ENCODE measurements around the gene TARBP2.

TARBP2 gene

GRCh38 chr12:53452159-53453077, 48.7 kb upstream of the TARBP2 start (continued):
- no peak for TF ChIP-seq FEZF1 (tag by site-specific recombination; IDR thresholded peaks at IDR 0.05)
- no peak; the same call in none of the 2 replicates for TF ChIP-seq WT1 (tag by site-specific recombination; IDR thresholded peaks at IDR 0.05)
- TF ChIP-seq ZNF561 (tag by site-specific recombination; IDR thresholded peaks at IDR 0.05; ENCODE audit: borderline replicate concordance): peak; percentile 97
- TF ChIP-seq, protein P1, sequence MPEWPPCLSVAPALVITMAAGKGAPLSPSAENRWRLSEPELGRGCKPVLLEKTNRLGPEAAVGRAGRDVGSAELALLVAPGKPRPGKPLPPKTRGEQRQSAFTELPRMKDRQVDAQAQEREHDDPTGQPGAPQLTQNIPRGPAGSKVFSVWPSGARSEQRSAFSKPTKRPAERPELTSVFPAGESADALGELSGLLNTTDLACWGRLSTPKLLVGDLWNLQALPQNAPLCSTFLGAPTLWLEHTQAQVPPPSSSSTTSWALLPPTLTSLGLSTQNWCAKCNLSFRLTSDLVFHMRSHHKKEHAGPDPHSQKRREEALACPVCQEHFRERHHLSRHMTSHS (tag by site-specific recombination; IDR thresholded peaks at IDR 0.05): no peak
- peak; percentile 97 for TF ChIP-seq ZSCAN30 (tag by site-specific recombination; IDR thresholded peaks at IDR 0.05)
- no peak for TF ChIP-seq ZNF560 (tag by site-specific recombination; IDR thresholded peaks at IDR 0.05; ENCODE audit: borderline replicate concordance)
- TF ChIP-seq ZNF624 (tag by site-specific recombination; IDR thresholded peaks at IDR 0.05): no peak
- 0 out of 2 replicates have a peak, but pooled peaks have one; percentile 14 for TF ChIP-seq ZBTB11 (tag by site-specific recombination; conservative IDR thresholded peaks at IDR 0.05; ENCODE audit: low read depth)
- TF ChIP-seq ZNF423 (tag by site-specific recombination; IDR thresholded peaks at IDR 0.05): peak; percentile 72
- no peak for TF ChIP-seq ZNF777 (tag by site-specific recombination; IDR thresholded peaks at IDR 0.05; ENCODE audit: borderline replicate concordance)
- TF ChIP-seq, protein P2, sequence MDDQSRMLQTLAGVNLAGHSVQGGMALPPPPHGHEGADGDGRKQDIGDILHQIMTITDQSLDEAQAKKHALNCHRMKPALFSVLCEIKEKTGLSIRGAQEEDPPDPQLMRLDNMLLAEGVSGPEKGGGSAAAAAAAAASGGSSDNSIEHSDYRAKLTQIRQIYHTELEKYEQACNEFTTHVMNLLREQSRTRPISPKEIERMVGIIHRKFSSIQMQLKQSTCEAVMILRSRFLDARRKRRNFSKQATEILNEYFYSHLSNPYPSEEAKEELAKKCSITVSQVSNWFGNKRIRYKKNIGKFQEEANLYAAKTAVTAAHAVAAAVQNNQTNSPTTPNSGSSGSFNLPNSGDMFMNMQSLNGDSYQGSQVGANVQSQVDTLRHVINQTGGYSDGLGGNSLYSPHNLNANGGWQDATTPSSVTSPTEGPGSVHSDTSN (CRISPR knock-in tag; IDR thresholded peaks at IDR 0.05): no peak
- TF ChIP-seq, protein P3, sequence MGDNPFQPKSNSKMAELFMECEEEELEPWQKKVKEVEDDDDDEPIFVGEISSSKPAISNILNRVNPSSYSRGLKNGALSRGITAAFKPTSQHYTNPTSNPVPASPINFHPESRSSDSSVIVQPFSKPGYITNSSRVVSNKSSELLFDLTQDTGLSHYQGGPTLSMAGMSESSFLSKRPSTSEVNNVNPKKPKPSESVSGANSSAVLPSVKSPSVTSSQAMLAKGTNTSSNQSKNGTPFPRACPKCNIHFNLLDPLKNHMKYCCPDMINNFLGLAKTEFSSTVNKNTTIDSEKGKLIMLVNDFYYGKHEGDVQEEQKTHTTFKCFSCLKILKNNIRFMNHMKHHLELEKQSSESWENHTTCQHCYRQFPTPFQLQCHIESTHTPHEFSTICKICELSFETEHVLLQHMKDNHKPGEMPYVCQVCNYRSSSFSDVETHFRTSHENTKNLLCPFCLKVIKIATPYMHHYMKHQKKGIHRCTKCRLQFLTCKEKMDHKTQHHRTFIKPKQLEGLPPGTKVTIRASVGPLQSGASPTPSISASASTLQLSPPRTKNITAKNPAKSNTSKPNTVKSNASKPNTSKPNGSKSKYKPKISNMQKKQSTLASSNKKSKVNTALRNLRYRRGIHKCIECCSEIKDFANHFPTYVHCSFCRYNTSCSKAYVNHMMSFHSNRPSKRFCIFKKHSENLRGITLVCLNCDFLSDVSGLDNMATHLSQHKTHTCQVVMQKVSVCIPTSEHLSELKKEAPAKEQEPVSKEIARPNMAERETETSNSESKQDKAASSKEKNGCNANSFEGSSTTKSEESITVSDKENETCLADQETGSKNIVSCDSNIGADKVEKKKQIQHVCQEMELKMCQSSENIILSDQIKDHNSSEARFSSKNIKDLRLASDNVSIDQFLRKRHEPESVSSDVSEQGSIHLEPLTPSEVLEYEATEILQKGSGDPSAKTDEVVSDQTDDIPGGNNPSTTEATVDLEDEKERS (tag by site-specific recombination; IDR thresholded peaks at IDR 0.05): no peak
- no peak for TF ChIP-seq ZNF311 (tag by site-specific recombination; IDR thresholded peaks at IDR 0.05; ENCODE audit: borderline replicate concordance)
- TF ChIP-seq ZNF785 (tag by site-specific recombination; IDR thresholded peaks at IDR 0.05): no peak
- peak; percentile 53 for TF ChIP-seq KLF1 (tag by site-specific recombination; IDR thresholded peaks at IDR 0.05)
- peak; percentile 83 for TF ChIP-seq ZBTB10 (tag by site-specific recombination; IDR thresholded peaks at IDR 0.05)
- TF ChIP-seq HOXD13 (CRISPR knock-in tag; IDR thresholded peaks at IDR 0.05; ENCODE audit: borderline replicate concordance): no peak
- no peak for TF ChIP-seq ZFP3 (tag by site-specific recombination; IDR thresholded peaks at IDR 0.05; ENCODE audit: low read depth)
- TF ChIP-seq ZNF214 (tag by site-specific recombination; IDR thresholded peaks at IDR 0.05; ENCODE audit: borderline replicate concordance): no peak
- TF ChIP-seq YY2 (tag by site-specific recombination; IDR thresholded peaks at IDR 0.05): 0 out of 2 replicates have a peak, but pooled peaks have one; percentile 32
- TF ChIP-seq BCL11B (tag by site-specific recombination; IDR thresholded peaks at IDR 0.05; ENCODE audit: low read depth): peak; percentile 86
- no peak for TF ChIP-seq ZNF302 (tag by site-specific recombination; IDR thresholded peaks at IDR 0.05; ENCODE audit: low read depth)
- TF ChIP-seq ZNF776 (tag by site-specific recombination; IDR thresholded peaks at IDR 0.05; ENCODE audit: borderline replicate concordance): no peak
- no peak for TF ChIP-seq ZNF747 (tag by site-specific recombination; IDR thresholded peaks at IDR 0.05)
- TF ChIP-seq ZSCAN4 (tag by site-specific recombination; IDR thresholded peaks at IDR 0.05): peak; percentile 54; the same call in 1 of the 2 replicates
- peak; percentile 54; the same call in 1 of the 2 replicates for TF ChIP-seq ZNF391 (tag by site-specific recombination; IDR thresholded peaks at IDR 0.05; ENCODE audit: borderline replicate concordance, low read depth)

Measured in HEK293 (cell line).